PC-3 (cell line): ENCODE results near the gene NEDD4. TPM values are rescaled to one million over a fixed set of nuclear protein-coding genes. Genes with fewer than 3 reads are reported as not detected.

Source experiments
- ATAC-seq: fragments of 200-7000 bp; cut with Tn5 transposase; 2 replicates; pipeline ENCODE4 v1.9.1; 2020; ENCODE audit warnings: mild to moderate bottlenecking, moderate library complexity
- BruUV-seq: library from RNA; stranded (reverse); fragments of 400-500 nt; replicated peaks from 2 replicates; lab custom pipeline; 2021; lab: Mats Ljungman, UMichigan
- CTCF ChIA-PET: fragments of 300-600 bp; sonication (Branson Sonifier 250); formaldehyde crosslinking; loops from one replicate; lab custom pipeline; 2022; ENCODE audit warnings: antibody characterized with exemption; lab: Charles Lee
- POLR2A ChIA-PET: fragments of 300-600 bp; sonication (Branson Sonifier 250); formaldehyde crosslinking; loops from one replicate; lab custom pipeline; 2022; ENCODE audit warnings: antibody characterized with exemption; ENCODE audit not compliant: unreplicated experiment; lab: Charles Lee
- DNase-seq: peaks from one replicate; pipeline ENCODE4 v3.0.0-alpha.2; 2015
- H2AFZ ChIP-seq: fragments of 300-600 bp; sonication (generic); 2 replicates; pipeline ENCODE4 v1.6.0; 2016; ENCODE audit warnings: antibody characterized with exemption, low read length
- H3F3A ChIP-seq: fragments of 300-600 bp; sonication (generic); one replicate; pipeline ENCODE4 v1.6.0; 2017; ENCODE audit warnings: antibody characterized with exemption, low read length, control low read depth, mild to moderate bottlenecking; ENCODE audit not compliant: unreplicated experiment
- H3K27ac ChIP-seq: fragments of 300-600 bp; sonication (generic); 2 replicates; pipeline ENCODE4 v1.5.1; 2016; ENCODE audit warnings: mild to moderate bottlenecking, low read length
- H3K27me3 ChIP-seq: fragments of 300-600 bp; sonication (generic); 2 replicates; pipeline ENCODE4 v1.6.1; 2016; ENCODE audit warnings: low read length, mixed read lengths
- H3K36me3 ChIP-seq: fragments of 300-600 bp; sonication (generic); 2 replicates; pipeline ENCODE4 v1.6.1; 2016; ENCODE audit warnings: low read depth, mixed run types, low read length, mixed read lengths
- H3K4me1 ChIP-seq: fragments of 300-600 bp; sonication (generic); 2 replicates; pipeline ENCODE4 v1.5.1; 2016; ENCODE audit warnings: low read length; ENCODE audit not compliant: insufficient read depth
- H3K4me2 ChIP-seq: fragments of 300-600 bp; sonication (generic); 2 replicates; pipeline ENCODE4 v1.6.0; 2016; ENCODE audit warnings: low read length
- H3K4me3 ChIP-seq: fragments of 300-600 bp; sonication (generic); 2 replicates; pipeline ENCODE4 v1.5.1; 2016; ENCODE audit warnings: mild to moderate bottlenecking, low read length, mixed read lengths
- H3K79me2 ChIP-seq: fragments of 300-600 bp; sonication (generic); 2 replicates; pipeline ENCODE4 v1.6.1; 2017; ENCODE audit warnings: low read length, mixed read lengths
- H3K9ac ChIP-seq: fragments of 300-600 bp; sonication (generic); 2 replicates; pipeline ENCODE4 v1.6.0; 2016; ENCODE audit warnings: mild to moderate bottlenecking, low read length
- H3K9me2 ChIP-seq: fragments of 300-600 bp; sonication (generic); replicated peaks from 2 replicates; pipeline ENCODE4 v1.6.1; 2016; ENCODE audit warnings: mixed run types, low read length, mixed read lengths
- H3K9me3 ChIP-seq: fragments of 300-600 bp; sonication (generic); 2 replicates; pipeline ENCODE4 v1.6.1; 2016; ENCODE audit warnings: low read length, mixed read lengths
- H4K20me1 ChIP-seq: fragments of 300-600 bp; sonication (generic); 2 replicates; pipeline ENCODE4 v1.6.1; 2016; ENCODE audit warnings: low read length, mixed read lengths
- CTCF ChIP-seq: fragments of 300-600 bp; sonication (generic); conservative IDR thresholded peaks from 2 replicates; pipeline ENCODE4 v1.5.1; 2017; ENCODE audit warnings: antibody characterized with exemption, low read depth, mild to moderate bottlenecking, low read length
- EZH2 ChIP-seq: fragments of 300-600 bp; sonication (generic); IDR thresholded peaks from one replicate; pipeline ENCODE4 v1.6.1; 2017; ENCODE audit warnings: antibody characterized with exemption, mild to moderate bottlenecking, low read length; ENCODE audit not compliant: unreplicated experiment
- EZH2phosphoT487 ChIP-seq: fragments of 300-600 bp; sonication (generic); IDR thresholded peaks from 2 replicates; pipeline ENCODE4 v1.6.1; 2018; ENCODE audit warnings: mild to moderate bottlenecking, antibody characterized with exemption, low read length, borderline replicate concordance
- intact Hi-C: fragments of 100-400 bp; cut with micrococcal nuclease; formaldehyde crosslinking; loops from 2 replicates; pipeline ENCODE4 v1.9.0; 2023
- total RNA-seq: library from RNA; depleted of rRNA; stranded (reverse); fragments of >200 nt; gene quantifications from 2 replicates; pipeline ENCODE4 v1.2.3, GENCODE V29; 2014

The NEDD4 gene
- total RNA-seq, 1 experiment from 2014 or later = 9.6 TPM

- Histone ChIP-seq H3K4me1 (peaks cover 7% of the 10 kb centered on the region), H3K79me2 (no peaks in the 10 kb centered on the region), H3F3A (no peaks in the 10 kb centered on the region), H3K9me2 (no peaks in the 10 kb centered on the region), H3K4me2 (no peak overlapping the region), H4K20me1 (no peaks in the 10 kb centered on the region), H3K9ac (no peak overlapping the region), H2AFZ (no peak overlapping the region), H3K9me3 (no peaks in the 10 kb centered on the region), H3K36me3 (no peaks in the 10 kb centered on the region), H3K27me3 (no peaks in the 10 kb centered on the region), H3K27ac (no peak overlapping the region), H3K4me3 (no peak overlapping the region)
- ChIA-PET CTCF (no interaction called here), POLR2A (no interaction called here)
- TF ChIP-seq EZH2phosphoT487 = no peak
- TF ChIP-seq CTCF = no peak
- no peak for TF ChIP-seq EZH2
- no peak for ATAC-seq
- no peak for DNase-seq
- BruUV-seq = no TSS peak
- intact Hi-C loops = no loop called here
These were observed 93.9 kb downstream of the NEDD4 start for GRCh38 chr15:55899537-55899936.

GRCh38 chr15:55897560-55898336 lies 95.7 kb downstream of the NEDD4 start:
- BruUV-seq = no TSS peak
- Histone ChIP-seq H3K9ac (no peak overlapping the region), H3K9me3 (no peaks in the 10 kb centered on the region), H4K20me1 (no peaks in the 10 kb centered on the region), H3K36me3 (no peaks in the 10 kb centered on the region), H3K9me2 (no peaks in the 10 kb centered on the region), H3K27me3 (no peaks in the 10 kb centered on the region), H3K4me1 (peaks cover 16% of the 10 kb centered on the region), H3K27ac (peak overlapping the region; percentile 51), H3K79me2 (no peaks in the 10 kb centered on the region), H2AFZ (peak overlapping the region; percentile 66), H3F3A (no peaks in the 10 kb centered on the region), H3K4me2 (peak overlapping the region; percentile 38), H3K4me3 (no peak overlapping the region)
- TF ChIP-seq EZH2phosphoT487 (no peak), CTCF (peak; percentile 87)
- DNase-seq = peak; percentile 63
- intact Hi-C loops = no loop called here
- POLR2A ChIA-PET = no interaction called here
- ATAC-seq = peak; percentile 74
- CTCF ChIA-PET = interaction anchor here (0.5 to 1.1 kb wide), 4 partner anchors 19 to 152 kb away, joined by 3 to 4 read pairs (median 3); no protein-coding TSS in a partner anchor

GRCh38 chr15:55894399-55894965 lies 98.9 kb downstream of the NEDD4 start:
- H3K36me3 ChIP-seq = no peaks in the 10 kb centered on the region
- intact Hi-C loops = no loop called here
- ChIA-PET CTCF (interaction anchor here (0.7 kb wide), 1 partner anchor 48 kb away, joined by 3 read pairs; no protein-coding TSS in a partner anchor), POLR2A (no interaction called here)
- H3F3A ChIP-seq = no peaks in the 10 kb centered on the region
- H3K27ac ChIP-seq = no peak overlapping the region
- TF ChIP-seq CTCF (no peak), EZH2 (no peak), EZH2phosphoT487 (no peak)
- no peaks in the 10 kb centered on the region for H3K79me2 ChIP-seq
- H2AFZ ChIP-seq = no peak overlapping the region
- H3K9me2 ChIP-seq = no peaks in the 10 kb centered on the region
- no peak overlapping the region for H3K4me3 ChIP-seq
- no peaks in the 10 kb centered on the region for H3K9me3 ChIP-seq
- no peaks in the 10 kb centered on the region for H4K20me1 ChIP-seq
- H3K27me3 ChIP-seq = no peaks in the 10 kb centered on the region
- no peak for DNase-seq
- ATAC-seq = no peak
- H3K4me1 ChIP-seq = peaks cover 16% of the 10 kb centered on the region
- H3K4me2 ChIP-seq = peak overlapping the region; percentile 37
- BruUV-seq = no TSS peak
- H3K9ac ChIP-seq = no peak overlapping the region
